Neural crest cell (in vitro differentiated cells): ENCODE measurements around the gene CDC14A. TPM values are rescaled to one million over a fixed set of nuclear protein-coding genes. Genes with fewer than 3 reads are reported as not detected.

ENCODE experiments used
- DNase-seq: peaks from one replicate; pipeline ENCODE4 v3.0.0; 2021; ENCODE audit warnings: low read depth, mixed read lengths, low spot score
- H3K27ac Mint-ChIP-seq: one replicate; pipeline ENCODE4 v1.8.0; 2021; ENCODE audit warnings: mild to moderate bottlenecking, mixed read lengths; ENCODE audit not compliant: unreplicated experiment
- H3K27me3 Mint-ChIP-seq: 2 replicates; pipeline ENCODE4 v1.8.0; 2021; ENCODE audit warnings: low read depth, mild to moderate bottlenecking, mixed read lengths
- H3K36me3 Mint-ChIP-seq: 2 replicates; pipeline ENCODE4 v1.8.0; 2021; ENCODE audit warnings: low read depth, mild to moderate bottlenecking, mixed read lengths
- H3K4me1 Mint-ChIP-seq: 2 replicates; pipeline ENCODE4 v1.8.0; 2021; ENCODE audit warnings: mixed read lengths
- H3K4me3 Mint-ChIP-seq: one replicate; pipeline ENCODE4 v1.8.0; 2021; ENCODE audit warnings: mild to moderate bottlenecking, mixed read lengths
- H3K9me3 Mint-ChIP-seq: 2 replicates; pipeline ENCODE4 v1.8.0; 2021; ENCODE audit warnings: mixed read lengths
- long read RNA-seq: library from polyadenylated mRNA; unstranded; transcript quantifications from one replicate; pipeline ENCODE4 v2.0.0, GENCODE V29; 2020
- total RNA-seq: library from RNA; stranded (reverse); gene quantifications from 2 replicates; pipeline ENCODE4 v1.2.1, GENCODE V29; 2021
- TF ChIP-seq, protein P1 (sequence below): fragments of 200-600 bp; sonication (generic); conservative IDR thresholded peaks from 2 replicates; pipeline ENCODE4 v1.5.0; 2021; ENCODE audit warnings: antibody characterized with exemption, mild to moderate bottlenecking

The CDC14A gene, protein sequence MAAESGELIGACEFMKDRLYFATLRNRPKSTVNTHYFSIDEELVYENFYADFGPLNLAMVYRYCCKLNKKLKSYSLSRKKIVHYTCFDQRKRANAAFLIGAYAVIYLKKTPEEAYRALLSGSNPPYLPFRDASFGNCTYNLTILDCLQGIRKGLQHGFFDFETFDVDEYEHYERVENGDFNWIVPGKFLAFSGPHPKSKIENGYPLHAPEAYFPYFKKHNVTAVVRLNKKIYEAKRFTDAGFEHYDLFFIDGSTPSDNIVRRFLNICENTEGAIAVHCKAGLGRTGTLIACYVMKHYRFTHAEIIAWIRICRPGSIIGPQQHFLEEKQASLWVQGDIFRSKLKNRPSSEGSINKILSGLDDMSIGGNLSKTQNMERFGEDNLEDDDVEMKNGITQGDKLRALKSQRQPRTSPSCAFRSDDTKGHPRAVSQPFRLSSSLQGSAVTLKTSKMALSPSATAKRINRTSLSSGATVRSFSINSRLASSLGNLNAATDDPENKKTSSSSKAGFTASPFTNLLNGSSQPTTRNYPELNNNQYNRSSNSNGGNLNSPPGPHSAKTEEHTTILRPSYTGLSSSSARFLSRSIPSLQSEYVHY
- total RNA-seq, result 15.7 and 16.6 TPM in 2 replicates
- long read RNA-seq, full-length matches to known transcripts, result 4 of 8 reads
- long read RNA-seq, partial matches to known transcripts, result 1 of 8 reads
- long read RNA-seq, other reads (novel, unspliced or antisense), result 3 of 8 reads

DNA sequence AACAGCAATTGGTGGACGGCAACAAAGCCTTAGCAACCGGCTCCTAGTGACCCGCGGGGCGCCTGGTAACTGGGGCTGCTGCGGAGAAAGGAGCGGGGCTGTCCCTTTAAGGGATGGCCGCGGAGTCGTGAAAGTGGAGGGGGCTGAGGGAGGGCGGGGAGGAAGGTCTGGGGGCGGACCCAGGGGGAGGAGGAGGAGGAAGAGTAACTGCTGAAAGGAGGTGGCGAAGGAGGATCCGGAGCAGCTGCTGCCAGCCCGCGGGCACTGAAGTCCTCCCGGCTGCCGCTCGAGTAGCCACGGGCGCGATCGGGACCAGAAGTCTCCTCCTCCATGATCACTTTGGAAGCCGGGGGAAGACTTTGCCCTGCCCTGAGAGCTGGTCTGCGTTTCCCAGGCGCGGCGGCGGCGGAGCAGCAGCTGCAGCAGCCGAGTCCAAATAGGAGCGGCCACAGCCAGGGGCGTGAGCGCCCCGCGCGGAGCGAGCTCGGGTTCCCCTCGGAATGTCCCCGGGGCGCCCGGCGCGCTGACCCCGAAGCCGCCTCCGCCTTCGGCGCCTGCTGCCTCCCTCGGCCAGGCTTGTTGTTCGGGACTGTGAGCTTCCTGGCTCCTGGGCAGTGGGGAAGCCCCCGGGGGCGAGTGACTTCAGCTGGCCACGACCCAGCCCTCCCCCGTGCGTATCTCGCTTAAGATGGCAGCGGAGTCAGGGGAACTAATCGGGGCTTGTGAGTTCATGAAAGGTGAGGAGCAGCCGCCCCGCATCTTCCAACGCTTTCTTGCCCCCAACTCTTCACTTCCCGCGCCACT, at the start of gene CDC14A:
Gene CDC14A, plus strand, starts transcription at position 240 of the 804 bp plus-strand sequence. Its CDS starts 449 bp downstream, at position 689.
- DNase-seq, result peak; percentile 88
- TF ChIP-seq, protein P1, sequence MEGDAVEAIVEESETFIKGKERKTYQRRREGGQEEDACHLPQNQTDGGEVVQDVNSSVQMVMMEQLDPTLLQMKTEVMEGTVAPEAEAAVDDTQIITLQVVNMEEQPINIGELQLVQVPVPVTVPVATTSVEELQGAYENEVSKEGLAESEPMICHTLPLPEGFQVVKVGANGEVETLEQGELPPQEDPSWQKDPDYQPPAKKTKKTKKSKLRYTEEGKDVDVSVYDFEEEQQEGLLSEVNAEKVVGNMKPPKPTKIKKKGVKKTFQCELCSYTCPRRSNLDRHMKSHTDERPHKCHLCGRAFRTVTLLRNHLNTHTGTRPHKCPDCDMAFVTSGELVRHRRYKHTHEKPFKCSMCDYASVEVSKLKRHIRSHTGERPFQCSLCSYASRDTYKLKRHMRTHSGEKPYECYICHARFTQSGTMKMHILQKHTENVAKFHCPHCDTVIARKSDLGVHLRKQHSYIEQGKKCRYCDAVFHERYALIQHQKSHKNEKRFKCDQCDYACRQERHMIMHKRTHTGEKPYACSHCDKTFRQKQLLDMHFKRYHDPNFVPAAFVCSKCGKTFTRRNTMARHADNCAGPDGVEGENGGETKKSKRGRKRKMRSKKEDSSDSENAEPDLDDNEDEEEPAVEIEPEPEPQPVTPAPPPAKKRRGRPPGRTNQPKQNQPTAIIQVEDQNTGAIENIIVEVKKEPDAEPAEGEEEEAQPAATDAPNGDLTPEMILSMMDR, result no peak
- Mint-ChIP-seq H3K36me3 (peaks cover 3% of the 10 kb centered on the region), H3K4me1 (peaks cover 42% of the 10 kb centered on the region), H3K9me3 (no peaks in the 10 kb centered on the region), H3K4me3 (peak within 1 kb of the TSS; percentile 97), H3K27me3 (peaks cover 2% of the 10 kb centered on the region), H3K27ac (peak within 1 kb of the TSS; percentile 100)

DNA sequence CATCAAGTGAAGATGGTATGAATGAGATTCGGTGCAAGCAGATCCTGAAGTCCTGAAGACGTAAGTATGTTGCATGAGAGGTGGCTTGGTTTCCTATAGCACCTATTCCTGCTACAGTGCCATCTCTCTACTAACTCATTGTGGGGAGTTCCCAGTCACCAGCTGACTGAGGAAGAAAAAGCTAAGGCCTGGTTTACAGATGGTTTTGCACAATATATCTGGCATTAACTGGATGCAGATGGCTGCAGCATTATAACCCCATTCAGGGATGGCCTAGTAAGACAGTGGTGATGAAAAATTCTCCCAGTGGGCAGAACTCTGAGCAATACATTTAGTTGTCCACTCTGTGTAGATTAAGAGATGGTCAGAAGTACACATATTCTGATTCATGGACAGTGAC, 49.6 kb upstream of the CDC14A start:
- TF ChIP-seq, protein P1, result no peak
- no peaks in the 10 kb centered on the region for H3K4me1 Mint-ChIP-seq
- no peaks in the 10 kb centered on the region for H3K27me3 Mint-ChIP-seq
- DNase-seq, result no peak
- peaks cover 2% of the 10 kb centered on the region for H3K9me3 Mint-ChIP-seq
- no peak overlapping the region for H3K4me3 Mint-ChIP-seq
- no peak overlapping the region for H3K27ac Mint-ChIP-seq
- H3K36me3 Mint-ChIP-seq, result no peaks in the 10 kb centered on the region

DNA sequence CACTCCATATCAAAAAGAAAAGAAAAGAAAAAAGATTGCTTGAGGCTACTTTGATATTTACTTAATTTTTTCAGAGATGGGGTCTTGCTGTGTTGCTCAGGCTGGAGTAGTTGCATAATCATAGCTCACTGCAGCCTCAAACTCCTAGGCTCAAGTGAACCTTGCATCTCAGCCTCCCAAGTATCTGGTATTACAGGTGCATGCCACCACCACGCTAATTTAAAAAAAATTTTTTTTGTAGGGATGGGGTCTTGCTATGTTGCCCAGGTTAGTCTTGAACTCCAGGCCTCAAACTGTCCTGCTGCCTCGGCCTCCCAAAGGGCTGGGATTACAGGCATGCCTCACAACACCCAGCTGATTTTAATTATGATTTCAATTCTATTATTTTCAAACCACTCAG, 48.1 kb upstream of the CDC14A start:
- Mint-ChIP-seq H3K36me3 (no peaks in the 10 kb centered on the region), H3K4me3 (no peak overlapping the region), H3K27ac (no peak overlapping the region), H3K9me3 (peaks cover 4% of the 10 kb centered on the region), H3K27me3 (no peaks in the 10 kb centered on the region), H3K4me1 (no peaks in the 10 kb centered on the region)
- no peak for DNase-seq
- TF ChIP-seq, protein P1, result no peak

DNA sequence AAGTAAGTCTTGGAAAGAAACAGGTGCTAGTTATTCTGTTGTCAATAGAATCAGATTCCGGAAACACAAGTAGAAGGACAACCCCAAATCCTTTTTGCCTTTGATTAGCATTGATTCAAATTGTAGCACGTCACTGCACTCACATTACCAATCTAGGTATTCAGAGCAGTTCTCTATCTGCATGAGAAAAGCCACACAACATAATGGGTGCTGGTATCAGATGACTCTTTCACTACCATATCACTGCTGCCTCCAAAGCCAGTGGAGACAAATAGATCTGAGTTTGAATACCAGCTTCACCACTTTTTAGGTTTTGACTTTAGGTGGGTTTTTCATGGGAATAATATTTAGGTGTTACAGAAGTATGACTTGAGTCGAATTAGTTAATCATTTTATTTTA, 47.4 kb upstream of the CDC14A start:
- H3K9me3 Mint-ChIP-seq, result peaks cover 4% of the 10 kb centered on the region
- H3K27me3 Mint-ChIP-seq, result no peaks in the 10 kb centered on the region
- H3K36me3 Mint-ChIP-seq, result no peaks in the 10 kb centered on the region
- TF ChIP-seq, protein P1, result no peak
- H3K4me3 Mint-ChIP-seq, result no peak overlapping the region
- H3K27ac Mint-ChIP-seq, result no peak overlapping the region
- H3K4me1 Mint-ChIP-seq, result no peaks in the 10 kb centered on the region
- DNase-seq, result no peak

DNA sequence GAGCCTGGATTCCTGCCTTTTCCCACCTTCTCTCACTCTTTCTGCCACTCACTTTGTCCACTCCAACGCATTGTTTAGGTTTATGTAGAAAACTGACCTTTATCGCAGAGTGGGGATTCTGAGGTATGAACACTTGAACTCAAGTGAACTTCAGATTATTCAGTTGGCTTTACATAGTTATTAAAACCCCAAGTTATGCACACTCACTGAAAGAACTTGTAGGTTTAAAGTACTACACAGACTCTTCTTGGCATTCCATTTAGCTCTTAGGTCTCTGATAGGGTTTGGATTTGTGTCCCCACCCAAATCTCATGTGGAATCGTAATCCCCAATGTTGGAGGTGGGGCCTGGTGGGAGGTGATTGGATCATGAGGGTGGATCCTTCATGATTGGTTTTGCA, 46.4 kb upstream of the CDC14A start:
- H3K27me3 Mint-ChIP-seq, result no peaks in the 10 kb centered on the region
- TF ChIP-seq, protein P1, result no peak

More for the DNA sequence above, 46.4 kb upstream of the CDC14A start:
- no peak for DNase-seq
- Mint-ChIP-seq H3K27ac (no peak overlapping the region), H3K4me3 (no peak overlapping the region), H3K36me3 (no peaks in the 10 kb centered on the region), H3K4me1 (no peaks in the 10 kb centered on the region), H3K9me3 (peaks cover 4% of the 10 kb centered on the region)
